Fibroblast of villous mesenchyme (primary cell): Measurements from ENCODE around the gene ST3GAL5. TPM values are rescaled to one million over a fixed set of nuclear protein-coding genes. Genes with fewer than 3 reads are reported as not detected.

Experiments used
- DNase-seq: peaks from one replicate; pipeline ENCODE4 v3.0.0-alpha.2; 2010; ENCODE audit warnings: low read depth
- H3K4me3 ChIP-seq: 2 replicates; pipeline ENCODE4 v1.5.1; 2011; ENCODE audit warnings: low read depth, mild to moderate bottlenecking, low read length
- total RNA-seq: library from RNA; depleted of rRNA; stranded (reverse); fragments of >200 nt; gene quantifications from 2 replicates; pipeline ENCODE4 v1.2.3, GENCODE V29; 2012
- TF ChIP-seq, protein P1 (sequence below): IDR thresholded peaks from 2 replicates; pipeline ENCODE4 v1.5.1; 2012; ENCODE audit warnings: low read depth, mild to moderate bottlenecking, low read length; ENCODE audit not compliant: insufficient read depth

ST3GAL5 gene
- total RNA-seq, 1 donor, result 27.6 TPM

DNA sequence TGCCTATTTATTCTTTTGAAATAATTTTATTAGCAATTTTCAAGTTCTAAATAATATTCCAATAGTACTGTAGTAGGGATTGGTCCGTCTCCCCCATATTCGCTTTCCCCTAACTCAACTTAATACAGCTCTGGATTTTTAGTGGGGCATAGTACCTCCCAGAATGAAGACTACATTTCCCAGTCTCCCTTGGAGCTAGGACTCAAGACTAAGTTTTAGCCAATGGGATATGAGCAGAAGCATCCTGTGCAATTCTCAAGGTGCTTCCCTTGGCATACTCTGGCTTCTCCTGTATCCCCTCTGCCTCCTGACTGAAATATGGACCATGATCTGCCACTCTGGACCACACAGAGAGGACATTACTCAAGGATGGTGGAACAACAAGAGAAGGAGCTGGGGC is 24.1 kb downstream of the ST3GAL5 start:
- no peak for DNase-seq
- H3K4me3 ChIP-seq, result no peak overlapping the region
- TF ChIP-seq, protein P1, sequence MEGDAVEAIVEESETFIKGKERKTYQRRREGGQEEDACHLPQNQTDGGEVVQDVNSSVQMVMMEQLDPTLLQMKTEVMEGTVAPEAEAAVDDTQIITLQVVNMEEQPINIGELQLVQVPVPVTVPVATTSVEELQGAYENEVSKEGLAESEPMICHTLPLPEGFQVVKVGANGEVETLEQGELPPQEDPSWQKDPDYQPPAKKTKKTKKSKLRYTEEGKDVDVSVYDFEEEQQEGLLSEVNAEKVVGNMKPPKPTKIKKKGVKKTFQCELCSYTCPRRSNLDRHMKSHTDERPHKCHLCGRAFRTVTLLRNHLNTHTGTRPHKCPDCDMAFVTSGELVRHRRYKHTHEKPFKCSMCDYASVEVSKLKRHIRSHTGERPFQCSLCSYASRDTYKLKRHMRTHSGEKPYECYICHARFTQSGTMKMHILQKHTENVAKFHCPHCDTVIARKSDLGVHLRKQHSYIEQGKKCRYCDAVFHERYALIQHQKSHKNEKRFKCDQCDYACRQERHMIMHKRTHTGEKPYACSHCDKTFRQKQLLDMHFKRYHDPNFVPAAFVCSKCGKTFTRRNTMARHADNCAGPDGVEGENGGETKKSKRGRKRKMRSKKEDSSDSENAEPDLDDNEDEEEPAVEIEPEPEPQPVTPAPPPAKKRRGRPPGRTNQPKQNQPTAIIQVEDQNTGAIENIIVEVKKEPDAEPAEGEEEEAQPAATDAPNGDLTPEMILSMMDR, result no peak

DNA sequence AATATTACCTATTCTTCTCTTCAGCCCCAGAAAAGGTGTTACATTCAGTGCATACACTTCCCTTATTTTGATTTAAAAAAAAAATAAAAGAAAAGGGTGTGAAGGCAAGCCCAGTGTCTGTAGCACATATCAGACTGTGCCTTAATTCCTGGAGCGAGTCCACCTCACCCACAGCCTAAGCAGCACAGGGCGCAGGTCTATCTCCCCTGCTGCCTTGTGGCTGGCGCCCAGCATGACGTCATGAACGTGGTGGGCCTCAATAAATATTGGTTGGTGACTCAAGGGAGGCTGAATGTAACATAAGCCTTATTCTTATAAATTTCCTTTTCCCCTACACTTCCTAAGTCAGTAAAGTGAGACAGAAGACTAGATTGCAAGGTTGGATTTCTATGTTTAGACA is 26.4 kb downstream of the ST3GAL5 start:
- TF ChIP-seq, protein P1, result no peak
- H3K4me3 ChIP-seq, result no peak overlapping the region
- DNase-seq, result no peak

GRCh38 chr2:85861650-85862049 is 27.1 kb downstream of the ST3GAL5 start:
- no peak overlapping the region for H3K4me3 ChIP-seq
- TF ChIP-seq, protein P1, result no peak
- DNase-seq, result no peak

- no peak overlapping the region for H3K4me3 ChIP-seq
- DNase-seq, result no peak
- TF ChIP-seq, protein P1, result no peak
Observed at GRCh38 chr2:85861180-85861579, 27.6 kb downstream of the ST3GAL5 start.

DNA sequence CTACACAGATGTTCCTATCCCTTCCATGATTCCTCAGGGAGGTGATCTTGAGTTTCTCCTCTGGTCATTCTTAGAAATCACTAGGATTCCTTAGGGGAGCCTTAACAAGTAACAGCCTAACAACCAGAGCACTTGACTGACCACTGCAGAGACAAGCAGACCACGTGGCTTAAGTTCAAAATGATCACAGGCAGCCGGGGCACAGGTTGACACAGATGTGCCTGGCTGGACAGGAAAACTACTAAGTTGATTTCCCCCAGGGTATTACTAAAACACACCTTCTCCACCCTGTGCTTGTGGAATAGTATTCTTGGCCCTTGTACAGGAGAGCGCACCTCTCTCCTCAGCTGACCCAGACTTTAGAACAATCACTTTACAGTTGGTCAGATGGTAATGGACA is 29.9 kb downstream of the ST3GAL5 start:
- TF ChIP-seq, protein P1, result no peak
- no peak overlapping the region for H3K4me3 ChIP-seq
- DNase-seq, result no peak

- TF ChIP-seq, protein P1, result no peak
- no peak for DNase-seq
- no peak overlapping the region for H3K4me3 ChIP-seq
Observed at GRCh38 chr2:85854897-85855296, 33.9 kb downstream of the ST3GAL5 start.

DNA sequence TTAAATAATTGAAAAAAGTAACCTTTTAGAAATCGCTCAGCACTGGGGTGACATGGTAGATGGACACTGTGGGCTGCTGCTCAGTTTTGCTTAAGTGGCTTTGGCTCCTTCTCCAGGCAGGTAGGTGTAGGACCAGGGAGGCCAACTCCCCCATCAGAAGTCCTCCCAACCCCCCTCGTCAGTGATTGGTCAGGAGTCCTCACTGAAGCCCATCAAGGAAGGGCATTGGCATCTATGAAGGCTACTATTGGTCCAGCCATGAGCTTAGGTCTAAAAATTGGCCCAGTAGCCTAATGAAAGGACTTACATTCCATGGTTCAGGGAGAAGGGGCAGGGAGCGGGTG is 34.7 kb downstream of the ST3GAL5 start:
- TF ChIP-seq, protein P1, result no peak

More for the DNA sequence above, 34.7 kb downstream of the ST3GAL5 start:
- DNase-seq, result no peak
- H3K4me3 ChIP-seq, result no peak overlapping the region
